NK-92 treated with Interleukin-12 subunit alpha and Interleukin-12 subunit beta, amount 100 ng/mL, for 24 hours (cell line): Measurements from ENCODE around the gene PRRC2B.
"Not testable (repeated sequence)": the region's sequence is repeated elsewhere in the genome, so short reads cannot be mapped to it uniquely, and the experiment has no call there.

Source experiments
- DNase-seq: peaks from one replicate; lab custom pipeline; 2025; lab: John Stamatoyannopoulos, UW

The PRRC2B gene

GRCh38 chr9:131436376-131436775 is 42.5 kb downstream of the PRRC2B start:
- DNase-seq, result no peak

GRCh38 chr9:131436865-131437271 is 43.0 kb downstream of the PRRC2B start:
- DNase-seq, result no peak

- no peak for DNase-seq
These were observed 44.3 kb downstream of the PRRC2B start for GRCh38 chr9:131438190-131438589.

- DNase-seq, result no peak
These were observed 45.3 kb downstream of the PRRC2B start for GRCh38 chr9:131439224-131439623.

- no peak for DNase-seq
These were observed 47.6 kb downstream of the PRRC2B start for GRCh38 chr9:131441441-131441840.

- no peak for DNase-seq
These were observed 48.5 kb downstream of the PRRC2B start for GRCh38 chr9:131442351-131442750.

GRCh38 chr9:131443648-131444047 is 49.8 kb downstream of the PRRC2B start:
- no peak for DNase-seq

- no peak for DNase-seq
These were observed 52.4 kb downstream of the PRRC2B start for GRCh38 chr9:131446276-131446675.

GRCh38 chr9:131447148-131447547 is 53.3 kb downstream of the PRRC2B start:
- DNase-seq, result no peak

- DNase-seq, result no peak
These were observed 53.7 kb downstream of the PRRC2B start for GRCh38 chr9:131447600-131447999.

GRCh38 chr9:131448818-131449217 is 54.9 kb downstream of the PRRC2B start:
- no peak for DNase-seq

GRCh38 chr9:131449276-131449675 is 55.4 kb downstream of the PRRC2B start:
- DNase-seq, result no peak

GRCh38 chr9:131454028-131454427 is 60.1 kb downstream of the PRRC2B start:
- no peak for DNase-seq

- DNase-seq, result not testable (repeated sequence)
These were observed 61.8 kb downstream of the PRRC2B start for GRCh38 chr9:131455655-131456054.

- DNase-seq, result no peak
These were observed 63.9 kb downstream of the PRRC2B start for GRCh38 chr9:131457746-131458145.

- no peak for DNase-seq
These were observed 65.2 kb downstream of the PRRC2B start for GRCh38 chr9:131459056-131459455.

- no peak for DNase-seq
These were observed 67.3 kb downstream of the PRRC2B start for GRCh38 chr9:131461166-131461565.

- DNase-seq, result no peak
These were observed 70.6 kb downstream of the PRRC2B start for GRCh38 chr9:131464354-131465000.

- DNase-seq, result no peak
These were observed 71.5 kb downstream of the PRRC2B start for GRCh38 chr9:131465401-131465800.

- no peak for DNase-seq
These were observed 73.5 kb downstream of the PRRC2B start for GRCh38 chr9:131467214-131467935.

GRCh38 chr9:131468031-131468430 is 74.1 kb downstream of the PRRC2B start:
- no peak for DNase-seq

- DNase-seq, result no peak
These were observed 75.5 kb downstream of the PRRC2B start for GRCh38 chr9:131469356-131469755.

- DNase-seq, result no peak
These were observed 76.1 kb downstream of the PRRC2B start for GRCh38 chr9:131469951-131470350.

GRCh38 chr9:131470581-131470991 is 76.7 kb downstream of the PRRC2B start:
- no peak for DNase-seq
